IMR-90 (cell line): ENCODE results near the gene PTN. TPM values are rescaled to one million over a fixed set of nuclear protein-coding genes. Genes with fewer than 3 reads are reported as not detected.

ENCODE experiments used
- ATAC-seq: fragments of 200-7000 bp; cut with Tn5 transposase; 2 replicates; pipeline ENCODE4 v1.9.1; 2020; ENCODE audit warnings: low read depth, mild to moderate bottlenecking, moderate library complexity
- BruUV-seq: library from RNA; stranded (reverse); fragments of 400-500 nt; replicated peaks from 2 replicates; lab custom pipeline; 2021; lab: Mats Ljungman, UMichigan
- CTCF ChIA-PET: fragments of 300-600 bp; formaldehyde crosslinking; extraction: SDS; loops from one replicate; lab custom pipeline; 2021; ENCODE audit warnings: antibody characterized with exemption; lab: Yijun Ruan, JAX
- POLR2A ChIA-PET: fragments of 300-600 bp; sonication (Branson Sonifier 250); formaldehyde crosslinking; loops from one replicate; lab custom pipeline; 2022; ENCODE audit warnings: antibody characterized with exemption; ENCODE audit not compliant: unreplicated experiment; lab: Charles Lee
- DNase-seq: peaks from one replicate; pipeline ENCODE4 v3.0.0; 2013
- H2AFZ ChIP-seq: replicated peaks from 2 replicates; pipeline ENCODE3; 2013; ENCODE audit warnings: low read length, mild to moderate bottlenecking; ENCODE audit not compliant: poor library complexity
- H2AK5ac ChIP-seq: 2 replicates; pipeline ENCODE4 v1.6.1; 2013; ENCODE audit warnings: low read depth, low read length, inconsistent platforms
- H2AK9ac ChIP-seq: replicated peaks from 2 replicates; pipeline ENCODE3; 2013; ENCODE audit warnings: mild to moderate bottlenecking, low read depth, low read length, moderate library complexity; ENCODE audit not compliant: poor library complexity
- H2BK120ac ChIP-seq: 2 replicates; pipeline ENCODE4 v1.6.1; 2013; ENCODE audit warnings: low read depth, low read length, inconsistent platforms
- H2BK15ac ChIP-seq: 3 replicates; pipeline ENCODE4 v1.6.1; 2013; ENCODE audit warnings: low read depth, low read length, inconsistent platforms
- H2BK20ac ChIP-seq: 2 replicates; pipeline ENCODE4 v1.6.1; 2013; ENCODE audit warnings: low read depth, mild to moderate bottlenecking, inconsistent platforms, low read length, moderate library complexity
- H2BK5ac ChIP-seq: 2 replicates; pipeline ENCODE4 v1.6.1; 2013; ENCODE audit warnings: mild to moderate bottlenecking, low read depth, low read length, inconsistent platforms; ENCODE audit not compliant: poor library complexity, severe bottlenecking
- H3K14ac ChIP-seq: replicated peaks from 2 replicates; pipeline ENCODE4 v1.6.1; 2013; ENCODE audit warnings: low read depth, low read length, inconsistent platforms
- H3K18ac ChIP-seq: 2 replicates; pipeline ENCODE4 v1.6.1; 2013; ENCODE audit warnings: low read depth, low read length, control low read depth
- H3K23ac ChIP-seq: 2 replicates; pipeline ENCODE4 v1.6.1; 2013; ENCODE audit warnings: low read depth, low read length, inconsistent platforms
- H3K27ac ChIP-seq: 2 replicates; pipeline ENCODE4 v1.5.1; 2013; ENCODE audit warnings: mild to moderate bottlenecking, control low read depth, low read length; ENCODE audit not compliant: insufficient read depth
- H3K27me3 ChIP-seq: 2 replicates; pipeline ENCODE4 v1.6.1; 2013; ENCODE audit warnings: low read length; ENCODE audit not compliant: control insufficient read depth, insufficient read depth
- H3K36me3 ChIP-seq: 2 replicates; pipeline ENCODE4 v1.6.1; 2013; ENCODE audit warnings: low read length, mixed read lengths; ENCODE audit not compliant: control insufficient read depth, insufficient read depth
- H3K4ac ChIP-seq: 2 replicates; pipeline ENCODE4 v1.6.1; 2013; ENCODE audit warnings: low read depth, low read length, inconsistent platforms
- H3K4me1 ChIP-seq: 2 replicates; pipeline ENCODE4 v1.6.1; 2013; ENCODE audit warnings: low read length, mixed read lengths; ENCODE audit not compliant: control insufficient read depth, insufficient read depth
- H3K4me2 ChIP-seq: 2 replicates; pipeline ENCODE4 v1.6.1; 2013; ENCODE audit warnings: low read depth, mild to moderate bottlenecking, control low read depth, low read length, moderate library complexity
- H3K4me3 ChIP-seq: 2 replicates; pipeline ENCODE4 v1.5.1; 2013; ENCODE audit warnings: low read depth, mild to moderate bottlenecking, control low read depth, low read length, moderate library complexity; ENCODE audit not compliant: insufficient read depth
- H3K56ac ChIP-seq: 2 replicates; pipeline ENCODE4 v1.6.1; 2013; ENCODE audit warnings: low read length, inconsistent platforms; ENCODE audit not compliant: insufficient read depth; ENCODE audit errors: extremely low read depth
- H3K79me1 ChIP-seq, 2 experiments: 2 replicates each; pipeline ENCODE4 v1.6.1; 2013; ENCODE audit warnings: low read length in 2 of 2, inconsistent platforms in 1 of 2, low read depth in 1 of 2
- H3K9ac ChIP-seq: 2 replicates; pipeline ENCODE4 v1.6.1; 2013; ENCODE audit warnings: low read depth, low read length, control low read depth
- H3K9me1 ChIP-seq: 2 replicates; pipeline ENCODE4 v1.6.1; 2013; ENCODE audit warnings: low read length, inconsistent platforms; ENCODE audit not compliant: insufficient read depth
- H3K9me3 ChIP-seq: 2 replicates; pipeline ENCODE4 v1.6.1; 2013; ENCODE audit warnings: low read length; ENCODE audit not compliant: control insufficient read depth, insufficient read depth
- H4K20me1 ChIP-seq: 2 replicates; pipeline ENCODE4 v1.6.1; 2013; ENCODE audit warnings: low read length, inconsistent platforms; ENCODE audit not compliant: insufficient read depth
- H4K5ac ChIP-seq: 2 replicates; pipeline ENCODE4 v1.6.1; 2013; ENCODE audit warnings: mild to moderate bottlenecking, low read depth, low read length, control low read depth
- H4K8ac ChIP-seq, 2 experiments: 2 replicates each; pipeline ENCODE4 v1.6.1; 2013; ENCODE audit warnings: low read depth in 2 of 2, low read length in 2 of 2, control low read depth in 1 of 2, inconsistent platforms in 1 of 2
- H4K91ac ChIP-seq: 2 replicates; pipeline ENCODE4 v1.6.1; 2013; ENCODE audit warnings: low read depth, low read length, inconsistent platforms; ENCODE audit not compliant: insufficient read depth
- BHLHE40 ChIP-seq: fragments of 150-350 bp; IDR thresholded peaks from 2 replicates; pipeline ENCODE4 v1.6.1; 2016; ENCODE audit warnings: mild to moderate bottlenecking, low read depth, low read length
- CEBPB ChIP-seq: IDR thresholded peaks from 2 replicates; pipeline ENCODE4 v1.6.1; 2012; ENCODE audit warnings: low read depth, low read length, improper control_type of control experiment
- CHD1 ChIP-seq: IDR thresholded peaks from 2 replicates; pipeline ENCODE4 v1.6.1; 2012; ENCODE audit warnings: low read depth, low read length, improper control_type of control experiment
- CTCF ChIP-seq: conservative IDR thresholded peaks from 2 replicates; pipeline ENCODE4 v1.5.1; 2012; ENCODE audit warnings: mild to moderate bottlenecking, low read depth, low read length, improper control_type of control experiment
- FOS ChIP-seq: fragments of 150-350 bp; IDR thresholded peaks from 2 replicates; pipeline ENCODE4 v1.6.1; 2016; ENCODE audit warnings: low read depth, low read length
- MAFK ChIP-seq: IDR thresholded peaks from 2 replicates; pipeline ENCODE4 v1.6.1; 2012; ENCODE audit warnings: low read depth, low read length, improper control_type of control experiment
- MAZ ChIP-seq: IDR thresholded peaks from 2 replicates; pipeline ENCODE4 v1.6.1; 2012; ENCODE audit warnings: low read depth, mild to moderate bottlenecking, low read length, improper control_type of control experiment, moderate library complexity, borderline replicate concordance
- MXI1 ChIP-seq: IDR thresholded peaks from 2 replicates; pipeline ENCODE4 v1.6.1; 2012; ENCODE audit warnings: low read depth, mild to moderate bottlenecking, low read length, moderate library complexity, borderline replicate concordance
- NFE2L2 ChIP-seq: fragments of 150-350 bp; IDR thresholded peaks from 2 replicates; pipeline ENCODE4 v1.6.1; 2016; ENCODE audit warnings: low read depth, mild to moderate bottlenecking, low read length
- POLR2A ChIP-seq: IDR thresholded peaks from 2 replicates; pipeline ENCODE4 v1.6.1; 2012; ENCODE audit warnings: mild to moderate bottlenecking, low read depth, low read length
- RAD21 ChIP-seq: IDR thresholded peaks from 2 replicates; pipeline ENCODE4 v1.6.1; 2012; ENCODE audit warnings: low read length, improper control_type of control experiment
- RCOR1 ChIP-seq: IDR thresholded peaks from 2 replicates; pipeline ENCODE4 v1.6.1; 2012; ENCODE audit warnings: mild to moderate bottlenecking, low read length, improper control_type of control experiment; ENCODE audit not compliant: insufficient replicate concordance
- RFX5 ChIP-seq: IDR thresholded peaks from 2 replicates; pipeline ENCODE4 v1.8.0; 2012; ENCODE audit warnings: low read depth, mild to moderate bottlenecking, low read length, moderate library complexity
- SMC3 ChIP-seq: fragments of 150-350 bp; IDR thresholded peaks from 2 replicates; pipeline ENCODE4 v1.6.1; 2016; ENCODE audit warnings: low read depth, mild to moderate bottlenecking, antibody characterized with exemption, low read length, moderate library complexity
- USF2 ChIP-seq: fragments of 150-350 bp; IDR thresholded peaks from 2 replicates; pipeline ENCODE4 v1.6.1; 2017; ENCODE audit warnings: mild to moderate bottlenecking, antibody characterized with exemption, low read length, low read depth
- WGBS, 2 experiments: methylation state at CpG; one replicate each; pipeline versions ENCODE4 v1.1.5 to v1.1.7; 2013; ENCODE audit warnings: missing lambda C conversion rate in 2 of 2; ENCODE audit not compliant: insufficient read length in 1 of 2; ENCODE audit errors: extremely low coverage in 2 of 2; 5-methylcytosine and 5-hydroxymethylcytosine counted together
- dilution Hi-C: fragments of 300-500 bp; cut with HindIII; formaldehyde crosslinking; loops from one replicate; pipeline ENCODE4 v1.14.3; 2018; ENCODE audit warnings: low sequenced_read_pairs; ENCODE audit not compliant: unreplicated experiment
- in situ Hi-C: fragments of 300-500 bp; cut with MboI; formaldehyde crosslinking; loops from 3 replicates; pipeline ENCODE4 v1.14.3; 2019; ENCODE audit warnings: low sequenced_read_pairs, inconsistent platforms, mixed read lengths
- intact Hi-C: fragments of 100-400 bp; cut with micrococcal nuclease; formaldehyde crosslinking; loops from 2 replicates; pipeline ENCODE4 v1.10.0; 2022
- polyA plus RNA-seq, 3 experiments: library from polyadenylated mRNA; depleted of rRNA; stranded (reverse); fragments of >200 nt; gene quantifications; 2 replicates each; pipeline ENCODE4 v1.2.3, GENCODE V29; 2012; ENCODE audit warnings: low replicate concordance in 1 of 3
- total RNA-seq: library from RNA; depleted of rRNA; stranded (reverse); fragments of >200 nt; gene quantifications from 2 replicates; pipeline ENCODE4 v1.2.3, GENCODE V29; 2012
- TF ChIP-seq, protein P1 (sequence below): fragments of 150-350 bp; IDR thresholded peaks from 2 replicates; pipeline ENCODE4 v1.6.1; 2016; ENCODE audit warnings: low read depth, mild to moderate bottlenecking, low read length, moderate library complexity, borderline replicate concordance

PTN gene
- total and polyA plus RNA-seq, 2 of the 4 experiments (the other 2 are of a cell fraction), result 61.7 to 186 TPM

GRCh38 chr7:137390076-137390475, 46.5 kb upstream of the PTN start:
- Histone ChIP-seq H3K36me3 (no peaks in the 10 kb centered on the region; the same call in 1 of the 2 replicates), H3K18ac (no peak overlapping the region), H3K14ac (no peak overlapping the region), H3K9me1 (peaks cover 2% of the 10 kb centered on the region; the same call in 1 of the 2 replicates), H4K91ac (no peak overlapping the region), H3K27me3 (no peaks in the 10 kb centered on the region), H3K56ac (no peak overlapping the region), H3K4me3 (no peak overlapping the region), H4K20me1 (no peaks in the 10 kb centered on the region), H4K5ac (no peak overlapping the region), H4K8ac (no peak overlapping the region), H3K4me1 (peaks cover 3% of the 10 kb centered on the region; the same call in 1 of the 2 replicates), H3K9me3 (no peaks in the 10 kb centered on the region), H2AK5ac (no peak overlapping the region), H2AFZ (no peak overlapping the region), H2BK120ac (no peak overlapping the region), H3K23ac (no peak overlapping the region), H2BK20ac (no peak overlapping the region), H2AK9ac (no peak overlapping the region), H3K4ac (no peak overlapping the region), H3K9ac (no peak overlapping the region), H3K79me1 (no peaks in the 10 kb centered on the region), H3K27ac (no peak overlapping the region), H2BK5ac (no peak overlapping the region), H2BK15ac (no peak overlapping the region), H3K4me2 (no peak overlapping the region)
- TF ChIP-seq CEBPB, result no peak
- no peak for TF ChIP-seq RAD21
- TF ChIP-seq CTCF, result no peak
- no peak for TF ChIP-seq RFX5
- TF ChIP-seq MXI1, result no peak
- no peak for TF ChIP-seq MAFK
- no peak for TF ChIP-seq USF2
- no peak for TF ChIP-seq CHD1
- TF ChIP-seq SMC3, result no peak
- TF ChIP-seq MAZ, result no peak
- no peak for TF ChIP-seq BHLHE40
- no peak for TF ChIP-seq POLR2A
- TF ChIP-seq FOS, result no peak
- TF ChIP-seq, protein P1, sequence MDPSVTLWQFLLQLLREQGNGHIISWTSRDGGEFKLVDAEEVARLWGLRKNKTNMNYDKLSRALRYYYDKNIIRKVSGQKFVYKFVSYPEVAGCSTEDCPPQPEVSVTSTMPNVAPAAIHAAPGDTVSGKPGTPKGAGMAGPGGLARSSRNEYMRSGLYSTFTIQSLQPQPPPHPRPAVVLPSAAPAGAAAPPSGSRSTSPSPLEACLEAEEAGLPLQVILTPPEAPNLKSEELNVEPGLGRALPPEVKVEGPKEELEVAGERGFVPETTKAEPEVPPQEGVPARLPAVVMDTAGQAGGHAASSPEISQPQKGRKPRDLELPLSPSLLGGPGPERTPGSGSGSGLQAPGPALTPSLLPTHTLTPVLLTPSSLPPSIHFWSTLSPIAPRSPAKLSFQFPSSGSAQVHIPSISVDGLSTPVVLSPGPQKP, result no peak
- TF ChIP-seq NFE2L2, result no peak
- TF ChIP-seq RCOR1, result no peak
- BruUV-seq, result TSS peak; percentile 6
- DNase-seq (no peak), ATAC-seq (no peak)
- POLR2A ChIA-PET, result interaction anchor here (0.6 kb wide), 1 partner anchor 23 kb away, joined by 5 read pairs; no protein-coding TSS in a partner anchor
- intact Hi-C loops, result no loop called here
- in situ Hi-C loops, result no loop called here
- no CpG with 5 or more reads among the region's 1 CpG for WGBS, 2 experiments
- CTCF ChIA-PET, result no interaction called here
- dilution Hi-C loops, result no loop called here
